K562 (cell line): ENCODE results near the gene PKIB.

Experiments
- CEBPB ChIP-seq: fragments of 450-650 bp; IDR thresholded peaks from 2 replicates; pipeline ENCODE4 v1.6.1; 2016; ENCODE audit warnings: missing genetic modification characterization, missing compliant biosample characterization
- ELF1 ChIP-seq: fragments of 200-800 bp; sonication (Bioruptor generic); IDR thresholded peaks from 2 replicates; pipeline ENCODE4 v1.6.1; 2016; ENCODE audit warnings: missing genetic modification characterization, missing compliant biosample characterization
- FOXK1 ChIP-seq: sonication (generic); formaldehyde crosslinking; IDR thresholded peaks from 2 replicates; pipeline ENCODE4 v1.8.0; 2022; ENCODE audit warnings: missing genetic modification reagents, mild to moderate bottlenecking, borderline replicate concordance
- HMGN3 ChIP-seq: IDR thresholded peaks from 2 replicates; pipeline ENCODE4 v1.6.1; 2011; ENCODE audit warnings: borderline replicate concordance, low read depth, mild to moderate bottlenecking, mixed read lengths, low read length; ENCODE audit not compliant: insufficient read length; ENCODE audit errors: extremely low read depth
- JUNB ChIP-seq: fragments of 450-650 bp; formaldehyde crosslinking; conservative IDR thresholded peaks from 2 replicates; pipeline ENCODE4 v1.4.0; 2020; ENCODE audit warnings: mild to moderate bottlenecking
- MXI1 ChIP-seq: IDR thresholded peaks from 2 replicates; pipeline ENCODE4 v1.6.1; 2011; ENCODE audit warnings: low read depth, mild to moderate bottlenecking, improper control_type of control experiment, low read length
- NR2C2 ChIP-seq, 2 experiments: fragments of 200-800 bp in 1 of 2; sonication (Bioruptor generic) in 1 of 2; sonication (generic) in 1 of 2; formaldehyde crosslinking in 1 of 2; IDR thresholded peaks; 2 replicates each; pipeline versions ENCODE4 v1.6.1 to v1.8.0; 2016 to 2022; ENCODE audit warnings: mild to moderate bottlenecking in 1 of 2, missing compliant biosample characterization in 1 of 2, missing genetic modification characterization in 1 of 2, missing genetic modification reagents in 1 of 2
- POLR2A ChIP-seq: fragments of 450-650 bp; conservative IDR thresholded peaks from 2 replicates; pipeline ENCODE4 v1.6.1; 2016
- POLR2AphosphoS5 ChIP-seq: IDR thresholded peaks from 2 replicates; pipeline ENCODE4 v1.6.1; 2011; ENCODE audit warnings: mild to moderate bottlenecking, low read depth, low read length, moderate library complexity; ENCODE audit not compliant: control insufficient read depth, insufficient read depth
- RNF2 ChIP-seq: sonication (generic); IDR thresholded peaks from 2 replicates; pipeline ENCODE4 v1.6.1; 2016
- TARDBP ChIP-seq: fragments of 450-650 bp; IDR thresholded peaks from 2 replicates; pipeline ENCODE4 v1.6.1; 2016
- ZC3H8 ChIP-seq: fragments of 450-650 bp; IDR thresholded peaks from 2 replicates; pipeline ENCODE4 v1.6.1; 2017
- ZSCAN29 ChIP-seq: fragments of 450-650 bp; IDR thresholded peaks from 2 replicates; pipeline ENCODE4 v1.6.1; 2017
- TF ChIP-seq, protein P1 (sequence below), 3 experiments: IDR thresholded peaks in 2 of 3; conservative IDR thresholded peaks in 1 of 3; 2 replicates each; pipeline ENCODE4 v1.5.1; 2011 to 2012; ENCODE audit warnings: low read length in 3 of 3, mild to moderate bottlenecking in 3 of 3, control low read depth in 2 of 3, improper control_type of control experiment in 1 of 3, inconsistent platforms in 1 of 3, low read depth in 1 of 3, mixed read lengths in 1 of 3, moderate library complexity in 1 of 3; ENCODE audit not compliant: insufficient read depth in 2 of 3

DNA sequence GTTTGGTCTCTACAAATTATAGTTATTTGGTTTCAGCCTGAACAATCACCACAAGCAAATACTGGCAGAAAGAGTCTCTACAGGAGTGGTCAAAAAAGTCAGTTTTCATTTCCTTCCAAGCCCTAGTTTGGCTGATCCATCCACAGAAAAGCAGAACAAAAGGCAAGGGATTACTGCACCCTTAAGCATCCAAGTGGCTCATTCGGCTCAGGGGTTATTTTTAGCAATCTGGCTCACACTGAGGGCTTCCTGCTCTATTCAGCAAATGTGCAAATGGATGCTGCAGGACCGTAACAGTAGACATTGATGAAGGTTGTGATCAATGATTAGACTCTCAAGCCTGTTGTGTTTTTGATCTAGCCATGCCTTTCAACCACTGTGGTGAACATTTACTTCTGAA is 107.1 kb downstream of the PKIB start:
- TF ChIP-seq, protein P1, sequence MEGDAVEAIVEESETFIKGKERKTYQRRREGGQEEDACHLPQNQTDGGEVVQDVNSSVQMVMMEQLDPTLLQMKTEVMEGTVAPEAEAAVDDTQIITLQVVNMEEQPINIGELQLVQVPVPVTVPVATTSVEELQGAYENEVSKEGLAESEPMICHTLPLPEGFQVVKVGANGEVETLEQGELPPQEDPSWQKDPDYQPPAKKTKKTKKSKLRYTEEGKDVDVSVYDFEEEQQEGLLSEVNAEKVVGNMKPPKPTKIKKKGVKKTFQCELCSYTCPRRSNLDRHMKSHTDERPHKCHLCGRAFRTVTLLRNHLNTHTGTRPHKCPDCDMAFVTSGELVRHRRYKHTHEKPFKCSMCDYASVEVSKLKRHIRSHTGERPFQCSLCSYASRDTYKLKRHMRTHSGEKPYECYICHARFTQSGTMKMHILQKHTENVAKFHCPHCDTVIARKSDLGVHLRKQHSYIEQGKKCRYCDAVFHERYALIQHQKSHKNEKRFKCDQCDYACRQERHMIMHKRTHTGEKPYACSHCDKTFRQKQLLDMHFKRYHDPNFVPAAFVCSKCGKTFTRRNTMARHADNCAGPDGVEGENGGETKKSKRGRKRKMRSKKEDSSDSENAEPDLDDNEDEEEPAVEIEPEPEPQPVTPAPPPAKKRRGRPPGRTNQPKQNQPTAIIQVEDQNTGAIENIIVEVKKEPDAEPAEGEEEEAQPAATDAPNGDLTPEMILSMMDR (IDR thresholded peaks at IDR 0.05 in 2 of 3, conservative IDR thresholded peaks at IDR 0.05 in 1 of 3; ENCODE audit: insufficient read depth in 2 of 3, low read depth in 1 of 3, low read length in 3 of 3), result no peak
- TF ChIP-seq POLR2AphosphoS5 (no peak), TARDBP (no peak), FOXK1 (CRISPR knock-in tag) (no peak), MXI1 (no peak), ELF1 (tag) (no peak), POLR2A (no peak), NR2C2 (CRISPR knock-in tag; IDR thresholded peaks at IDR 0.05) (no peak), NR2C2 (tag; IDR thresholded peaks at IDR 0.05) (no peak), ZC3H8 (no peak), CEBPB (tag) (no peak), RNF2 (no peak), HMGN3 (no peak), ZSCAN29 (no peak), JUNB (CRISPR knock-in tag) (no peak)
